HCT116 (cell line): ENCODE data around the gene LHPP.

ENCODE experiments used
- EZH2 ChIP-seq: fragments of 200-600 bp; sonication (generic); IDR thresholded peaks from 2 replicates; pipeline ENCODE4 v1.6.1; 2017; ENCODE audit warnings: antibody characterized with exemption, mixed run types
- JUND ChIP-seq: IDR thresholded peaks from 2 replicates; pipeline ENCODE4 v1.6.1; 2012
- POLR2A ChIP-seq: IDR thresholded peaks from 2 replicates; pipeline ENCODE4 v1.7.0; 2011; ENCODE audit warnings: borderline replicate concordance; ENCODE audit not compliant: insufficient read depth, insufficient read length; ENCODE audit errors: extremely low read depth
- POLR2AphosphoS5 ChIP-seq: IDR thresholded peaks from 2 replicates; pipeline ENCODE4 v1.6.1; 2011; ENCODE audit warnings: mild to moderate bottlenecking, low read depth, low read length, moderate library complexity
- SIN3A ChIP-seq: IDR thresholded peaks from 2 replicates; pipeline ENCODE4 v1.6.1; 2012; ENCODE audit warnings: low read depth
- ZFX ChIP-seq: fragments of 450-650 bp; IDR thresholded peaks from 2 replicates; pipeline ENCODE4 v1.6.1; 2017
- ZNF274 ChIP-seq: fragments of 200-500 bp; sonication (Bioruptor generic); IDR thresholded peaks from 2 replicates; pipeline ENCODE4 v1.6.1; 2014; ENCODE audit warnings: mild to moderate bottlenecking, low read depth, low read length, inconsistent platforms
- TF ChIP-seq, protein P1 (sequence below), 3 experiments: fragments of 200-600 bp in 1 of 3; sonication (generic) in 1 of 3; IDR thresholded peaks in 2 of 3; conservative IDR thresholded peaks in 1 of 3; 2 replicates each; pipeline ENCODE4 v1.5.1; 2012 to 2017; ENCODE audit warnings: low read depth in 2 of 3, low read length in 2 of 3, antibody characterized with exemption in 1 of 3, borderline replicate concordance in 1 of 3, control low read depth in 1 of 3, mild to moderate bottlenecking in 1 of 3, mixed read lengths in 1 of 3, mixed run types in 1 of 3, moderate library complexity in 1 of 3; ENCODE audit not compliant: insufficient read depth in 1 of 3

DNA sequence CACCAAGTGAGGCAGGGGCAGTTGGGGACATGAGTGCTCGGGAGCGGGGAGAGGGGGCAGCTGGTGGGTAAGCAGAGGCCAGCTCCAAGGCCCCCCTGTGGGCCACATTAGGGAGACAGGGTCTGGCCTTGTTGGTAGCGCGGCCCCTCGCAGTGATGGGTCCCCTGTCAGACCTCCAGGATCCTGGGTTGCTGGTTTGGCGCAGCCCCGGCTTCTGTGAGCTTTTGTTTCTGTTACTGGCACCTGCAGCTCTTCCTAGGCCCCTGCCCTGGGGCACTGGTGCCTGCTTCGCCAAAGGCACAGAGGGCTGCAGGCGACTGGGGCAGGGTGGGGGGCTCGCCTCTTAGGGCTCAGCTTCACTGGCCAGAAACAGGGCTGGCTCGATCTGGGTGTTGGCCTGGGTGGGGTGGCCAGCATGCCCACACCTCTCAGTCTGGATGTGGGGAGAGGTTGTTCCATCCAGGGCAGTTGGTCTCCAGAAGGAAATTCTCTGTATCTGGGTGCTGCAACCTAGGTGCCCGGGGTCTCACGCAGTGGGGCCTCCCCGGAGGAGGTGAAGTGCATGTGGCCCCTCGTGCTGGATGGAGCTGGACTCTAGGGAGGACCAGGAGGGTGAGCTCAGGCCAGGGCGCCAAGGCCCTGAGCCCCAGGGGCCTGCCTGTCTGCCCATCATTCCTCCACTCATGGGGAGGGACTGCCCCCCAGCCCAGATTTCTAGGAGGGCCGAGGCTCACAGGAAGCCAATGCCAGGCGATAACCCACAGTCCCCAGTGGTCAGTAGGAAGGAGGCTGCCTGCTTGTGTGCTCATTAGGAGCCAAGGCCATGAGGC is 138.6 kb downstream of the LHPP start:
- no peak for TF ChIP-seq ZNF274
- TF ChIP-seq POLR2A = no peak
- no peak for TF ChIP-seq POLR2AphosphoS5
- TF ChIP-seq, protein P1, sequence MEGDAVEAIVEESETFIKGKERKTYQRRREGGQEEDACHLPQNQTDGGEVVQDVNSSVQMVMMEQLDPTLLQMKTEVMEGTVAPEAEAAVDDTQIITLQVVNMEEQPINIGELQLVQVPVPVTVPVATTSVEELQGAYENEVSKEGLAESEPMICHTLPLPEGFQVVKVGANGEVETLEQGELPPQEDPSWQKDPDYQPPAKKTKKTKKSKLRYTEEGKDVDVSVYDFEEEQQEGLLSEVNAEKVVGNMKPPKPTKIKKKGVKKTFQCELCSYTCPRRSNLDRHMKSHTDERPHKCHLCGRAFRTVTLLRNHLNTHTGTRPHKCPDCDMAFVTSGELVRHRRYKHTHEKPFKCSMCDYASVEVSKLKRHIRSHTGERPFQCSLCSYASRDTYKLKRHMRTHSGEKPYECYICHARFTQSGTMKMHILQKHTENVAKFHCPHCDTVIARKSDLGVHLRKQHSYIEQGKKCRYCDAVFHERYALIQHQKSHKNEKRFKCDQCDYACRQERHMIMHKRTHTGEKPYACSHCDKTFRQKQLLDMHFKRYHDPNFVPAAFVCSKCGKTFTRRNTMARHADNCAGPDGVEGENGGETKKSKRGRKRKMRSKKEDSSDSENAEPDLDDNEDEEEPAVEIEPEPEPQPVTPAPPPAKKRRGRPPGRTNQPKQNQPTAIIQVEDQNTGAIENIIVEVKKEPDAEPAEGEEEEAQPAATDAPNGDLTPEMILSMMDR (IDR thresholded peaks at IDR 0.05 in 2 of 3, conservative IDR thresholded peaks at IDR 0.05 in 1 of 3; ENCODE audit: borderline replicate concordance in 1 of 3, insufficient read depth in 1 of 3, low read depth in 2 of 3, low read length in 2 of 3) = no peak
- no peak for TF ChIP-seq EZH2
- TF ChIP-seq JUND = no peak
- no peak for TF ChIP-seq ZFX
- no peak for TF ChIP-seq SIN3A
